Suprapubic skin (tissue), 4 donors: ENCODE data around the gene PNRC2. TPM values are rescaled to one million over a fixed set of nuclear protein-coding genes. Genes with fewer than 3 reads are reported as not detected.
"Not testable (repeated sequence)": the region's sequence is repeated elsewhere in the genome, so short reads cannot be mapped to it uniquely, and the experiment has no call there.

Experiments
- DNase-seq, 2 donors: peaks; one replicate each; pipeline ENCODE4 v3.0.0-alpha.2; 2019; ENCODE audit warnings: low spot score in 2 of 2
- H3K27ac ChIP-seq: fragments of 200-600 bp; sonication (generic); one replicate; pipeline ENCODE4 v1.5.1; 2019
- H3K27me3 ChIP-seq: fragments of 200-600 bp; sonication (generic); one replicate; pipeline ENCODE4 v1.5.1; 2019
- H3K36me3 ChIP-seq: fragments of 200-600 bp; sonication (generic); one replicate; pipeline ENCODE4 v1.5.1; 2019
- H3K4me1 ChIP-seq: fragments of 200-600 bp; sonication (generic); one replicate; pipeline ENCODE4 v1.5.1; 2019
- H3K4me3 ChIP-seq: fragments of 200-600 bp; sonication (generic); one replicate; pipeline ENCODE4 v1.5.1; 2019; ENCODE audit warnings: mild to moderate bottlenecking
- H3K9me3 ChIP-seq: fragments of 200-600 bp; sonication (generic); one replicate; pipeline ENCODE4 v1.5.1; 2019
- EP300 ChIP-seq: sonication (generic); formaldehyde crosslinking; IDR thresholded peaks from one replicate; pipeline ENCODE4 v1.6.1; 2017; ENCODE audit warnings: antibody characterized with exemption
- POLR2A ChIP-seq, 2 donors: fragments of 450-650 bp; IDR thresholded peaks; one replicate each; pipeline ENCODE4 v1.6.1; 2017; ENCODE audit warnings: antibody characterized with exemption in 2 of 2, mild to moderate bottlenecking in 2 of 2, moderate library complexity in 2 of 2
- POLR2AphosphoS5 ChIP-seq, 3 donors: sonication (generic); formaldehyde crosslinking; IDR thresholded peaks; one replicate each; pipeline ENCODE4 v1.6.1; 2017; ENCODE audit warnings: antibody characterized with exemption in 3 of 3
- WGBS: methylation state at CpG from one replicate; pipeline ENCODE4 v1.1.5; 2018; 5-methylcytosine and 5-hydroxymethylcytosine counted together
- total RNA-seq, 4 donors: library from RNA; depleted of rRNA; stranded (reverse); fragments of >200 nt; gene quantifications; one replicate each; pipeline ENCODE4 v1.1.0, GENCODE V29; 2016
- TF ChIP-seq, protein P1 (sequence below), 2 donors: fragments of 200-600 bp in 1 of 2; fragments of 450-650 bp in 1 of 2; sonication (generic) in 1 of 2; IDR thresholded peaks; one replicate each; pipeline ENCODE4 v1.5.1; 2016 to 2019; ENCODE audit warnings: antibody characterized with exemption in 2 of 2, mild to moderate bottlenecking in 1 of 2, moderate library complexity in 1 of 2

The PNRC2 gene
- total RNA-seq, 4 donors from 2014 or later: 80.4 to 101 (median 87.9) TPM

DNA sequence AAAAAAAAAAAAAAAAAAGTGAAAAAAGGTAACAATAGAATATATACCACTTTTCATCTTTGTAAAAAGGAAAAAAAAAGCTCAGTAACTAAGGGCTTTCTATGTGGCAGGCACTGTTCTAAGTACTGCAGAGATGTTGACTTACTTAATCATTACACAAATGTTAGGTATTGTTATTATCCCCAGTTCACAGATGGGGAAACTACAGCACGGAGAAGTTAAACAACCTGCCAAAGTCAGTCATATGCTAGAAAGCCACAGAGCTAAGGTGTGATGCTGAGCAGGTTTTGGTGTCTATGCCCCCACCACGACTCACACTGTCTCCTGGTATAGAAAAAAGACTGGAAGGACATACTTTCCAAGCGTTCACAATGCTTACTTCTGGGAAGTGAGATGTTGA, 6.6 kb upstream of the PNRC2 start:
- no peak overlapping the region for H3K27ac ChIP-seq
- WGBS: 87% methylated on average over 3 of the region's 3 CpGs
- peaks cover 32% of the 10 kb centered on the region for H3K4me1 ChIP-seq
- no peaks in the 10 kb centered on the region for H3K27me3 ChIP-seq
- no peak for TF ChIP-seq EP300
- no peak for TF ChIP-seq POLR2AphosphoS5 (IDR thresholded peaks at IDR 0.05)
- no peak for TF ChIP-seq POLR2A (IDR thresholded peaks at IDR 0.05)
- TF ChIP-seq, protein P1, sequence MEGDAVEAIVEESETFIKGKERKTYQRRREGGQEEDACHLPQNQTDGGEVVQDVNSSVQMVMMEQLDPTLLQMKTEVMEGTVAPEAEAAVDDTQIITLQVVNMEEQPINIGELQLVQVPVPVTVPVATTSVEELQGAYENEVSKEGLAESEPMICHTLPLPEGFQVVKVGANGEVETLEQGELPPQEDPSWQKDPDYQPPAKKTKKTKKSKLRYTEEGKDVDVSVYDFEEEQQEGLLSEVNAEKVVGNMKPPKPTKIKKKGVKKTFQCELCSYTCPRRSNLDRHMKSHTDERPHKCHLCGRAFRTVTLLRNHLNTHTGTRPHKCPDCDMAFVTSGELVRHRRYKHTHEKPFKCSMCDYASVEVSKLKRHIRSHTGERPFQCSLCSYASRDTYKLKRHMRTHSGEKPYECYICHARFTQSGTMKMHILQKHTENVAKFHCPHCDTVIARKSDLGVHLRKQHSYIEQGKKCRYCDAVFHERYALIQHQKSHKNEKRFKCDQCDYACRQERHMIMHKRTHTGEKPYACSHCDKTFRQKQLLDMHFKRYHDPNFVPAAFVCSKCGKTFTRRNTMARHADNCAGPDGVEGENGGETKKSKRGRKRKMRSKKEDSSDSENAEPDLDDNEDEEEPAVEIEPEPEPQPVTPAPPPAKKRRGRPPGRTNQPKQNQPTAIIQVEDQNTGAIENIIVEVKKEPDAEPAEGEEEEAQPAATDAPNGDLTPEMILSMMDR (IDR thresholded peaks at IDR 0.05): no peak
- no peaks in the 10 kb centered on the region for H3K36me3 ChIP-seq
- no peak overlapping the region for H3K4me3 ChIP-seq
- no peak for DNase-seq
- H3K9me3 ChIP-seq: no peaks in the 10 kb centered on the region

DNA sequence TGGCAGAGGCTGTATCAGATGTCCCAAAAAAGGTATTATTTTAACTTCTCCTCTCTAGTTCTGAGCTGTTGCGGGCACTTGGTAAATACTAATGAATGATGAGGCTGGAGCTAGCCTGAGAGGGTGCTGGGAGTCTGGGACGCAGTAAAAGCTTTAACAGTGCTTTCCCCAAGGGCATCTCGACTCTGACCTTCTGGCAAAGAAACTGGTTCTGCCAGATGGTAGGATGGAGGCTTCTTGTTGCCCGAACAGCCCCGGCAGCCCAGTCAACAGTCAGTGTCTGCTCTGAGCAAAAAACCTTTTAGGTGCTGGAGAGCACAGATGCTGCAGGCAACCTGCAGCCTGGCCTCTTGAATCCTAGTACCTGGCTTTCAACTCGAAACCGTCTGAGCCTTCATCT, 2.5 kb upstream of the PNRC2 start:
- Histone ChIP-seq H3K9me3 (no peaks in the 10 kb centered on the region), H3K27ac (no peak overlapping the region), H3K27me3 (no peaks in the 10 kb centered on the region), H3K36me3 (no peaks in the 10 kb centered on the region), H3K4me1 (peaks cover 49% of the 10 kb centered on the region), H3K4me3 (no peak overlapping the region)
- TF ChIP-seq POLR2A (IDR thresholded peaks at IDR 0.05) (no peak), POLR2AphosphoS5 (IDR thresholded peaks at IDR 0.05) (no peak), EP300 (no peak)
- TF ChIP-seq, protein P1 (IDR thresholded peaks at IDR 0.05): no peak
- 53% methylated on average over 7 of the region's 7 CpGs for WGBS
- DNase-seq: no peak

DNA sequence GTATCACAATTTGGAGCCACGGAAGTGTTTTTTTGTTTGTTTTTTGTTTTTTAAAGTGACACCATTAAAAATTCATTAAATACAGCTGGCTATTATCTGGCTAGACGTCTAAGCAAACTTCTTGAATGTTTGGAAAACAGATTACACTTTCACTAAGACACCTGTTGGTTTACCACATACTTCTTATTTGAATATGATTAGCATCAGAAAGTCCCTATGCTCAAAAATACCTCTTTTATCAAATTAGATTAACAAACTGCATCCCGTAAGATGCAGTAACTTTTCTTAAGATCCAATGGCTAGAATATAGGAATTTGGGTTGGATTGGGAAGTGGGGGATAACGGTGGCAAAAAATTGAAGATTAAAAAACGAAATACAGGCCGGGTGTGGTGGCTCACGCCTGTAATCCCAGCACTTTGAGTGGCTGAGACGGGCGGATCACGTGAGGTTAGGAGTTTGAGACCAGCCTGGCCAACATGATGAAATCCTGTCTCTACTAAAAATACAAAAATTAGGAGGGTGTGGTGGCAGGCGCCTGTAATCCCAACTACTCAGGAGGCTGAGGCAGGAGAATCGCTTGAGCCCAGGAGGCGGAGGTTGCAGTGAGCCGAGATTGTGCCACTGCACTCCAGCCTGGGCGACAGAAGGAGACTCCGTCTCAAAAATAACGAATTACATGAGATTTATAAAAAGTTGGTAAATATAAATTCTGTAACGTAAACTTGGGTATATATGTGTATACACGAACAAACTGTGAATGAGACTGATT, 1.4 kb upstream of the PNRC2 start:
- peak overlapping the region; percentile 74 for H3K4me3 ChIP-seq

DNA sequence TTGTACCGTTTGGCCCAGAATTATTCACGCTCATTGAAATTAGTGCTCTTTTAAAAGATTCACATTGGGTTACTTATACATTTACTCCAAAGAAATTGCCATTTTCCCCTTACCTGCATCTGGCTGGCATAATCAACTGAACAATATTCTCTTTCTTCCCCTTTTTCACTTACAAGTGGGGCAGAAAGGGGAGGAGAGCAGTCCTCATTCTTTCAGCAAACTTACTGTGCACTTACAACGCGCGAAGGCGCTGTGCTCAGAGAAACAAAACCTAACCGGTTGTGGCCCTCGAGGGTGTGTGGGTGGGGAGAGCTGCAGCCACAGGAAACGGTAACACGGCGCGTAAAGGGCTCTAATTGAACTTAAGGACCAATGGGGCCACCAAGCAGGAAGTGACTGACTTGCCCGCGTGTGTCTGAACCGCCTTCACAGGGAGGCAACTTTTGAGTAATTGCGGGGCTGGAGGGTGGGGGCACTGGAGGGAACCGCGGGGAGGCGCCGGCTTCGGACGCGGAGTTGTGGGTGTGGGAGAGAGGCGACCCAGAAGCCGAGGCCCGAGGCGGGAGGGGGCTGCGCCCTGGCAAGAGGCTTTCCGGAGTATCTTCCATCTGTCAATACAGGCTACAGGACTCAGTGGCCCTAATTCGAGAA, 693 bp upstream of the PNRC2 start:
- TF ChIP-seq EP300 (no peak), POLR2AphosphoS5 (IDR thresholded peaks at IDR 0.05) (peak in 1 of 3 donors; percentile 68)
- TF ChIP-seq, protein P1 (IDR thresholded peaks at IDR 0.05): peak in 1 of 2 donors; percentile 17
- no peaks in the 10 kb centered on the region for H3K27me3 ChIP-seq
- no peaks in the 10 kb centered on the region for H3K9me3 ChIP-seq
- H3K4me1 ChIP-seq: peaks cover 51% of the 10 kb centered on the region
- WGBS: 1% methylated on average over 14 of the region's 30 CpGs
- DNase-seq: peak; percentile 92 to 93
- H3K4me3 ChIP-seq: peak overlapping the region; percentile 74
- peaks cover 10% of the 10 kb centered on the region for H3K36me3 ChIP-seq
- H3K27ac ChIP-seq: peak overlapping the region; percentile 100

More for the DNA sequence above, 1.4 kb upstream of the PNRC2 start:
- H3K4me1 ChIP-seq: peaks cover 51% of the 10 kb centered on the region
- not testable (repeated sequence) for H3K9me3 ChIP-seq, DNase-seq, H3K36me3 ChIP-seq, H3K27me3 ChIP-seq
- 48% methylated on average over 19 of the region's 19 CpGs for WGBS
- H3K27ac ChIP-seq: peak overlapping the region; percentile 100

DNA sequence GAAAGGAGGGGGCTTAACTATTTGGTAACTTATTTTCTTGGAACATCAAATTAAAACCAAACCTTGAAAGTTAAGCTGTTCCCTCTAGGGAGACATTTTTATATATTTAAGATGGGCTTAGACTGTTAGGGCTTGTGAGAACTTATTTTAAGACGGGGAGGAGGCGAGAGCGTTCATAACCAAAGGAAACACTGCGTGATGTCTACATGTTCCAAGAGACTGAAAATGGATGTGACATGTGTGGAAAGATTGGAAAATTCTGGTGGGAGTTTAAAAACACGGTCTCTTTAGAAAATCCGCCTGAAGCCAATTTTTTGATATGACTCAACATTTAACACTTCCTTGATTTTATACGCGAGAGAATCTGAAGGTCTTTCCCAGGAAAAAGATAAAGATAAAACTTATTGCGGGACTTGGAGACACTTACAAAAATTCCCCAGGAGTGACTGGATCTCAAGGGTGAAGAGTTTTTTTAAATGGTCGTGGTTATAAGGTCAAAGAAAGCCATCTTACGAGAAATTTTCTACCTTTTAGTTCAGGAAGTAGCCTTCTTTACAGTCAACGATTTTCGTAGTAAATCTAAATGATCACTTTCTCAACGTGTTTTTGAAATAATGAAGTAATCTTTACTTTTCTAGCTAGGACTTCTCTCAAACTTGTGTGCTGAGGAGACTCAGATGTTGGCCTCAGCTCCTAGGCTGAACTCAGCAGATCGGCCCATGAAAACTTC, 828 bp downstream of the PNRC2 start:
- Histone ChIP-seq H3K4me3 (peak overlapping the region; percentile 74), H3K27ac (peak overlapping the region; percentile 100), H3K9me3 (no peaks in the 10 kb centered on the region), H3K36me3 (peaks cover 15% of the 10 kb centered on the region), H3K4me1 (peaks cover 52% of the 10 kb centered on the region), H3K27me3 (no peaks in the 10 kb centered on the region)
- under 1% methylated on average over 15 of the region's 15 CpGs for WGBS
- TF ChIP-seq POLR2AphosphoS5 (IDR thresholded peaks at IDR 0.05) (no peak), POLR2A (IDR thresholded peaks at IDR 0.05) (peak in 1 of 2 donors; percentile 17), EP300 (no peak)
- TF ChIP-seq, protein P1 (IDR thresholded peaks at IDR 0.05): no peak
- DNase-seq: no peak
